LNCaP clone FGC (cell line): ENCODE data around the gene CISTR.
"Not testable (repeated sequence)": the region's sequence is repeated elsewhere in the genome, so short reads cannot be mapped to it uniquely, and the experiment has no call there.

Source experiments
- DNase-seq: peaks from one replicate; pipeline ENCODE4 v3.0.0-alpha.2; 2011; ENCODE audit warnings: low read depth
- H3K4me3 ChIP-seq: 2 replicates; pipeline ENCODE4 v1.5.1; 2011; ENCODE audit warnings: mild to moderate bottlenecking, low read depth, low read length, control low read depth
- CTCF ChIP-seq: IDR thresholded peaks from 2 replicates; pipeline ENCODE4 v1.5.1; 2012; ENCODE audit warnings: mild to moderate bottlenecking; ENCODE audit not compliant: control insufficient read depth, insufficient read depth; ENCODE audit errors: extremely low read depth

Gene CISTR

GRCh38 chr12:53788892-53789291, 37.1 kb upstream of the CISTR start:
- peak; percentile 69 for DNase-seq
- no peak for TF ChIP-seq CTCF
- H3K4me3 ChIP-seq: no peak overlapping the region

GRCh38 chr12:53786411-53786810, 34.6 kb upstream of the CISTR start:
- DNase-seq: no peak
- TF ChIP-seq CTCF: no peak
- no peak overlapping the region for H3K4me3 ChIP-seq

- no peak for TF ChIP-seq CTCF
These were observed 33.4 kb upstream of the CISTR start for GRCh38 chr12:53785161-53785560.

GRCh38 chr12:53782093-53782703, 30.4 kb upstream of the CISTR start:
- H3K4me3 ChIP-seq: no peak overlapping the region
- DNase-seq: no peak
- no peak for TF ChIP-seq CTCF

More at GRCh38 chr12:53785161-53785560, 33.4 kb upstream of the CISTR start:
- no peak overlapping the region for H3K4me3 ChIP-seq
- no peak for DNase-seq

GRCh38 chr12:53781228-53781801, 29.5 kb upstream of the CISTR start:
- TF ChIP-seq CTCF: no peak
- peak; percentile 74 for DNase-seq
- H3K4me3 ChIP-seq: no peak overlapping the region

- DNase-seq: peak; percentile 80
- H3K4me3 ChIP-seq: no peak overlapping the region
- no peak for TF ChIP-seq CTCF
These were observed 28.5 kb upstream of the CISTR start for GRCh38 chr12:53780323-53780722.

- not testable (repeated sequence) for H3K4me3 ChIP-seq, DNase-seq
These were observed 27.9 kb upstream of the CISTR start for GRCh38 chr12:53779679-53780078.
